Stomach (tissue), 9 donors: ENCODE measurements around the gene CETN1. TPM values are rescaled to one million over a fixed set of nuclear protein-coding genes. Genes with fewer than 3 reads are reported as not detected.

ENCODE experiments used
- DNase-seq, 2 donors: peaks; one replicate each; pipeline versions ENCODE4 v3.0.0 to v3.0.0-alpha.2; 2013 to 2019
- H3K27ac ChIP-seq, 5 donors: fragments of 200-600 bp in 4 of 5; sonication (generic) in 4 of 5; one replicate each; pipeline ENCODE4 v1.5.1; 2013 to 2019; ENCODE audit warnings: mild to moderate bottlenecking in 1 of 5, moderate library complexity in 1 of 5
- H3K27me3 ChIP-seq, 3 donors: fragments of 200-600 bp; sonication (generic); one replicate each; pipeline ENCODE4 v1.5.1; 2017 to 2019; ENCODE audit warnings: mixed run types in 1 of 3
- H3K36me3 ChIP-seq, 4 donors: fragments of 200-600 bp; sonication (generic); 1 replicate in 3 of 4; 2 replicates in 1 of 4; pipeline ENCODE4 v1.5.1; 2016 to 2019
- H3K4me1 ChIP-seq, 4 donors: fragments of 200-600 bp; sonication (generic); one replicate each; pipeline ENCODE4 v1.5.1; 2016 to 2019
- H3K4me3 ChIP-seq, 4 donors: fragments of 200-600 bp; sonication (generic) in 3 of 4; one replicate each; pipeline ENCODE4 v1.5.1; 2016 to 2019; ENCODE audit warnings: mild to moderate bottlenecking in 1 of 4
- H3K9me3 ChIP-seq, 4 donors: fragments of 200-600 bp; sonication (generic); one replicate each; pipeline ENCODE4 v1.5.1; 2016 to 2019
- EP300 ChIP-seq: sonication (generic); formaldehyde crosslinking; IDR thresholded peaks from one replicate; pipeline ENCODE4 v1.6.1; 2017; ENCODE audit warnings: antibody characterized with exemption
- POLR2A ChIP-seq, 4 donors: fragments of 450-650 bp; IDR thresholded peaks; one replicate each; pipeline ENCODE4 v1.6.1; 2016; ENCODE audit warnings: antibody characterized with exemption in 4 of 4, control low read depth in 2 of 4, mild to moderate bottlenecking in 1 of 4, moderate library complexity in 1 of 4
- POLR2AphosphoS5 ChIP-seq, 3 donors: sonication (generic); formaldehyde crosslinking; IDR thresholded peaks; one replicate each; pipeline ENCODE4 v1.6.1; 2016; ENCODE audit warnings: antibody characterized with exemption in 3 of 3
- WGBS, 5 donors: extraction: QIAGEN DNeasy Blood & Tissue Kit in 3 of 5; methylation state at CpG; one replicate each; pipeline versions ENCODE4 v1.1.5 to v1.1.7; 2013 to 2018; 5-methylcytosine and 5-hydroxymethylcytosine counted together
- intact Hi-C: fragments of 100-400 bp; cut with DNase I; formaldehyde crosslinking; loops from one replicate; pipeline ENCODE4 v1.15.1; 2023; ENCODE audit warnings: low total_unique reads
- polyA plus RNA-seq, 3 donors: library from polyadenylated mRNA; stranded (reverse); fragments of 200-250 nt; gene quantifications; one replicate each; pipeline ENCODE4 v1.2.3, GENCODE V29; 2013
- total RNA-seq, 5 donors: library from RNA; depleted of rRNA; stranded (reverse); fragments of >200 nt; gene quantifications; one replicate each; pipeline versions ENCODE4 v1.1.0 to v1.2.3, GENCODE V29; 2014 to 2016
- TF ChIP-seq, protein P1 (sequence below), 7 experiments: fragments of 450-650 bp in 4 of 7; fragments of 200-600 bp in 3 of 7; sonication (generic) in 3 of 7; IDR thresholded peaks; one replicate each; pipeline ENCODE4 v1.5.1; 2016 to 2019; ENCODE audit warnings: antibody characterized with exemption in 7 of 7, control low read depth in 2 of 7, mild to moderate bottlenecking in 1 of 7
- donor health status: healthy with polysubstance abuse.
- donor health status: Bipolar disorder and iron deficiency.
- donor health status: healthy.

CETN1 gene
- total and polyA plus RNA-seq, 8 donors = not detected

DNA sequence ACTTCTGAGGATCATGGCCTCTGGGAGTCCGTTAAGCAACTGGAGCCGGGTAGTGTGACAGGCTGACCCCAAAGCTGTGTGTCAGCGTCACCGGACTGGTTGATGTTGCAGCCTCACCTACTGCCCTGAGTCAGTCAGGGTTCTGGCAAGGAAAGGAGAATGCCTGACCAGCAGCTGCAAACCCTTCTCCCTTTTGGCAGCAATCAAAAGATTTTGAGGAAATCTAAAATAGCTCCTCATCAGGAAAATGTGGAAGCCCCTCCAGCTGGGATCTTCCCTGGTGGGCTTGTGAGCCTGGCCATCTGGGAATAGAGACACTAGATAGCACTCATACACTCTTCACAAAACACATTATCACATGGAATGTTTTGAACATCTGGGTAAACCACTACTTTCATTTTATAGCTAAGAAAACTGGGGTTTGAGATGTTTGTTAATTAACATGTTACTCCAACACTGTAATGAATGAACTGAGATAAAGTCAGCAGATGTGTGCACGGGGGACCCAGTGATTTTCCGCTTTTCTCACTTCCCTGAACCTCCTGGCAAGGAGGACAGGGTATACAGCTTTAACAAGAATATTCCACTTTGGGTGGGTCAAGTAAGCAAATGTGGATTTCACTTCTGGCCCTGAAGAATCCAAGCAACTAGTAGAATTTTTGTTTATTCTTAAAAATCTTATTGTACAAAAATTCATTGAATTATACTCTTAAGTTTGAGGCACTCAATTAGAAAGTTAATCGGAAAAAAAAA lies 41.3 kb downstream of the CETN1 start:
- H3K4me3 ChIP-seq = no peak overlapping the region
- TF ChIP-seq POLR2AphosphoS5 (IDR thresholded peaks at IDR 0.05) = no peak
- no peak for TF ChIP-seq EP300
- no peak for TF ChIP-seq POLR2A (IDR thresholded peaks at IDR 0.05)
- TF ChIP-seq, protein P1, sequence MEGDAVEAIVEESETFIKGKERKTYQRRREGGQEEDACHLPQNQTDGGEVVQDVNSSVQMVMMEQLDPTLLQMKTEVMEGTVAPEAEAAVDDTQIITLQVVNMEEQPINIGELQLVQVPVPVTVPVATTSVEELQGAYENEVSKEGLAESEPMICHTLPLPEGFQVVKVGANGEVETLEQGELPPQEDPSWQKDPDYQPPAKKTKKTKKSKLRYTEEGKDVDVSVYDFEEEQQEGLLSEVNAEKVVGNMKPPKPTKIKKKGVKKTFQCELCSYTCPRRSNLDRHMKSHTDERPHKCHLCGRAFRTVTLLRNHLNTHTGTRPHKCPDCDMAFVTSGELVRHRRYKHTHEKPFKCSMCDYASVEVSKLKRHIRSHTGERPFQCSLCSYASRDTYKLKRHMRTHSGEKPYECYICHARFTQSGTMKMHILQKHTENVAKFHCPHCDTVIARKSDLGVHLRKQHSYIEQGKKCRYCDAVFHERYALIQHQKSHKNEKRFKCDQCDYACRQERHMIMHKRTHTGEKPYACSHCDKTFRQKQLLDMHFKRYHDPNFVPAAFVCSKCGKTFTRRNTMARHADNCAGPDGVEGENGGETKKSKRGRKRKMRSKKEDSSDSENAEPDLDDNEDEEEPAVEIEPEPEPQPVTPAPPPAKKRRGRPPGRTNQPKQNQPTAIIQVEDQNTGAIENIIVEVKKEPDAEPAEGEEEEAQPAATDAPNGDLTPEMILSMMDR (IDR thresholded peaks at IDR 0.05) = no peak
- WGBS, 5 donors = 52 to 70% (median 62%) methylated on average over 7 of the region's 7 CpGs
- intact Hi-C loops = no loop called here
- no peaks in the 10 kb centered on the region for H3K27me3 ChIP-seq
- H3K4me1 ChIP-seq = peaks cover 0 to 6% (median under 1%) of the 10 kb centered on the region in 4 donors
- H3K27ac ChIP-seq = no peak overlapping the region
- no peak for DNase-seq
- H3K36me3 ChIP-seq = no peaks in the 10 kb centered on the region
- no peaks in the 10 kb centered on the region for H3K9me3 ChIP-seq

DNA sequence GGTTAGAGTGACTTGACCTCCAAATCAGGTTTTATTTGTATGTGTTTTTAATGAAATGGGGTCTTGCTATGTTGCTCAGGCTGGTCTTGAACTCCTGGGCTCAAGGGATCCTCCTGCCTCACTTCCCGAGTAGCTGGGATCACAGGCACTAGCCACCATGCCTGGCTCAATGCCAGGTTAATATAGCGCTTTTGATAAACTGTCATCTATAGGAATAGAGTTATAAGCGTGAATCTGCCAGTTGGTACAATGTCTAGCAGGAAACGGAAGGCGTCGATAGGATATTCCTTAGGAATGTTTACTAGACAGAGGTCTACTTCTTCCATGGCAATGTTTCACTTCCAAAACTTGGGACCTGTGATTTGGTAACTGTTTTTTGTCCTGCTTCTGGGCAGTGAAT lies 42.1 kb downstream of the CETN1 start:
- H3K4me3 ChIP-seq = no peak overlapping the region
- TF ChIP-seq POLR2AphosphoS5 (IDR thresholded peaks at IDR 0.05) (no peak), POLR2A (IDR thresholded peaks at IDR 0.05) (no peak), EP300 (no peak)
- TF ChIP-seq, protein P1 (IDR thresholded peaks at IDR 0.05) = no peak
- 63 to 73% (median 67%) methylated on average over 6 of the region's 6 CpGs for WGBS, 5 donors
- no peak overlapping the region for H3K27ac ChIP-seq
- H3K9me3 ChIP-seq = no peaks in the 10 kb centered on the region
- DNase-seq = no peak
- intact Hi-C loops = no loop called here
- H3K27me3 ChIP-seq = no peaks in the 10 kb centered on the region
- H3K36me3 ChIP-seq = no peaks in the 10 kb centered on the region
- peaks cover 0 to 4% (median 0%) of the 10 kb centered on the region in 4 donors for H3K4me1 ChIP-seq

DNA sequence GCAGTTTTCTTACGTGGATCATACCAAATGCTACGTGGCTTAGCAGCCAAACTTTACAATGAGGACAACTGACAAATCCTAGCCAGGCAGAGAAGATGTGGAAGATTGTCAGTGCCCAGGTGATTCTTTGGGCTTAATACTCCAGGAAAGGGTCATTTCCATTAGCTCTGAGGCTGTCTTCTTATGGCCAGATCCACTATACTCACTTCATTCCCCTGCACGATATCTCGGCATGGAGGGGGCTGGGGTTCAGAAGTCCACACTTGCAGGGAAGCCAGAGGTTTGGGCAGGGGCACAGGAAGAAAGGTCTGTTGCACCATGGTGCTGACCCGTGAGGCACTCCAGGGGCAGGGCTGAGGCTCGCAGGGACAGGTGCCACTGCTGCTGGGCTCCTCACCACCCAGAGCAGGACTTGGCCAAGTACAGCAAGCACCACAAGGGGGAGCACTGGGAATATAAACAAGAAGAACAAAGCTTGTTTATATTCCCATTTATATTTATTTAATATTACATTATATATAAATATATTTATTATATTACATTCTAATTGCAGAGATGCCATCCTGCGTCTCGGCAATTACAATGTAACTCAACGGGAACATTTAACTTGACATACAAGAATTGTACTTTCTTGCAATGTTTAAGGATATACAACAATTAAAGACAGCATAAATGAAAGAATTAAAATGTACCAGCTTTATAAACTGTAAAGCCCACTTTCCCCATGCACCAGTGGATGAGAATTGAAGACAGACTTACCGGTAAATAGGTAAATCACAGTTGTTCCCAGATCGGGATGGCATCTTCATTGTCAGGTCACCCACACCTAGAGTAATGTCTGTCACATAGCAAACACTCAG lies 43.8 kb downstream of the CETN1 start:
- no peak for TF ChIP-seq POLR2A (IDR thresholded peaks at IDR 0.05)
- TF ChIP-seq, protein P1 (IDR thresholded peaks at IDR 0.05) = peak in 5 of 7 experiments; percentile 22 to 80 (median 63)
- no peaks in the 10 kb centered on the region for H3K9me3 ChIP-seq
- peaks cover 0 to 4% (median 0%) of the 10 kb centered on the region in 4 donors for H3K4me1 ChIP-seq
- peak; percentile 75 to 87 for DNase-seq
- H3K27ac ChIP-seq = no peak overlapping the region
- intact Hi-C loops = no loop called here
- no peaks in the 10 kb centered on the region for H3K27me3 ChIP-seq
- H3K36me3 ChIP-seq = no peaks in the 10 kb centered on the region
- 56 to 61% (median 59%) methylated on average over 11 of the region's 11 CpGs for WGBS, 5 donors
- no peak overlapping the region for H3K4me3 ChIP-seq

DNA sequence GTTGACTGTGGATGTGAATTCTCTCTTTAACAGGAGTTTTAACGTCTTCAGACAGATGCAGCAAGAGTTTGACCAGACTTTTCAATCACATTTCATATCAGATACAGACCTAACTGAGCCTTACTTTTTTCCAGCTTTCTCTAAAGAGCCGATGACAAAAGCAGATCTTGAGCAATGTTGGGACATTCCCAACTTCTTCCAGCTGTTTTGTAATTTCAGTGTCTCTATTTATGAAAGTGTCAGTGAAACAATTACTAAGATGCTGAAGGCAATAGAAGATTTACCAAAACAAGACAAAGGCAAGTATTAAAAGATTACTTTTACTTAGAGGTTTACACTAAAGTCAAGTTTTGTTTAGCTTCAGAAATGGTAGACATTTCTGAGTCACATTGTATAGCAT lies 47.1 kb downstream of the CETN1 start:
- Histone ChIP-seq H3K36me3 (no peaks in the 10 kb centered on the region), H3K4me1 (peaks cover 0 to 4% (median 0%) of the 10 kb centered on the region in 4 donors), H3K27me3 (no peaks in the 10 kb centered on the region), H3K27ac (no peak overlapping the region), H3K9me3 (no peaks in the 10 kb centered on the region), H3K4me3 (no peak overlapping the region)
- intact Hi-C loops = loop anchor here (5.0 kb wide), 1 partner anchor 205 kb away; no protein-coding TSS in a partner anchor
- TF ChIP-seq EP300 = no peak
- TF ChIP-seq POLR2A (IDR thresholded peaks at IDR 0.05) = no peak
- TF ChIP-seq, protein P1 (IDR thresholded peaks at IDR 0.05) = no peak
- TF ChIP-seq POLR2AphosphoS5 (IDR thresholded peaks at IDR 0.05) = no peak
- DNase-seq = peak in 1 of 2 donors; percentile 38
- 62 to 76% (median 67%) methylated on average over 2 of the region's 2 CpGs for WGBS, 5 donors
